HG03095 (cell line): ENCODE results near the gene CDH24.

Experiments used
- ATAC-seq: cut with Tn5 transposase; IDR thresholded peaks from one replicate; pipeline ENCODE4 v1.9.1; 2021; ENCODE audit warnings: moderate library complexity; ENCODE audit not compliant: unreplicated experiment

CDH24 gene

GRCh38 chr14:23063601-23064000, 6.3 kb upstream of the CDH24 start:
- ATAC-seq = no peak

DNA sequence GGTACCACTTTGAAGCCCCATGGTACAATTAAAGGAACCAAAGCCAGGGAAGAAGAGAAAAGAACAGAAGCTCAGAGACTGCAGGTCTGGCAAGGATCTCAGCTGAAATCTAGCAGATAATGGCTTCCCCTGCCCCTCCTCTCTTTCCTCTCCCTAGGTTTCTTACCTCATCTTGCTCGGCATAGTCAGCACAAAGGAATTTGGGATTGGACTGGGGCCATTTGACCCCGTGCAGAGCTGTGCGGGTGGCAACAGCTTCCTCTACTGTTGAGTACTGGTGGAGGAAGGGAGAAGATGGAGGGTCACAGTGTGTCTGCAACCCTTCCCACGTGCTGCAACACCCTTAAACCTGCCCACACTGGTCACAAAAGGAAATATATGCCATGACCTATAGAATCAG, 4.7 kb upstream of the CDH24 start:
- no peak for ATAC-seq

DNA sequence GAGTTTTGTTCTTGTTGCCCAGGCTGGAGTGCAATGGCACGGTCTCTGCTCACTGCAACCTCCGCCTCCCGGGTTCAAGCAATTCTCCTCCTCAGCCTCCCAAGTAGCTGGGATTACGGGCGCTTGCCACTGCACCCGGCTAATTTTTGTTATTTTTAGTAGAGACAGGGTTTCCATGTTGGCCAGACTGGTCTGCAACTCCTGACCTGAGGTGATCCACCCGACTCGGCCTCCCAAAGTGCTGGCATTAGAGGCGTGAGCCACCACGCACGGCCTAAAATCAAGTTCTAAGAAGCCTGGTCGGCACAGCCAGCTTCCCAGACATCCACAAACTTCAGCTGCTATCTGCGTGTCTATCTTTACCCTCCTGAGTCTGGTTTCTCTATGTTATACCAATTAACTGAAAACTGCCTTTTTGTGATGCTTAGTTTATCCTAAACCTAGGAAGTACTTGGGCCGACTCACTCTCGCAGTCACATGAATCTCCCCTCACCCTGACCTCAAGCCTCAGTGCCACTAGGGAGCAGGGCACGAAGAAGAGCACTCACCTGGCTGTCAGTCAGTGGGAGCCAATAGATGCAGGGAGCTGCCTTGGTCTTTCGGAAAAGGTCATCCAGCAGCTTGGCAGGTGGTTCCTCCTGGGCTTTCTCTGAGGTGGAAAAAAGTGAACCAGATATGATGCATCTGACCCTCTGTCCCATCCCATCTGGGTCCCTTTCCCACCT, 3.4 kb upstream of the CDH24 start:
- no peak for ATAC-seq

DNA sequence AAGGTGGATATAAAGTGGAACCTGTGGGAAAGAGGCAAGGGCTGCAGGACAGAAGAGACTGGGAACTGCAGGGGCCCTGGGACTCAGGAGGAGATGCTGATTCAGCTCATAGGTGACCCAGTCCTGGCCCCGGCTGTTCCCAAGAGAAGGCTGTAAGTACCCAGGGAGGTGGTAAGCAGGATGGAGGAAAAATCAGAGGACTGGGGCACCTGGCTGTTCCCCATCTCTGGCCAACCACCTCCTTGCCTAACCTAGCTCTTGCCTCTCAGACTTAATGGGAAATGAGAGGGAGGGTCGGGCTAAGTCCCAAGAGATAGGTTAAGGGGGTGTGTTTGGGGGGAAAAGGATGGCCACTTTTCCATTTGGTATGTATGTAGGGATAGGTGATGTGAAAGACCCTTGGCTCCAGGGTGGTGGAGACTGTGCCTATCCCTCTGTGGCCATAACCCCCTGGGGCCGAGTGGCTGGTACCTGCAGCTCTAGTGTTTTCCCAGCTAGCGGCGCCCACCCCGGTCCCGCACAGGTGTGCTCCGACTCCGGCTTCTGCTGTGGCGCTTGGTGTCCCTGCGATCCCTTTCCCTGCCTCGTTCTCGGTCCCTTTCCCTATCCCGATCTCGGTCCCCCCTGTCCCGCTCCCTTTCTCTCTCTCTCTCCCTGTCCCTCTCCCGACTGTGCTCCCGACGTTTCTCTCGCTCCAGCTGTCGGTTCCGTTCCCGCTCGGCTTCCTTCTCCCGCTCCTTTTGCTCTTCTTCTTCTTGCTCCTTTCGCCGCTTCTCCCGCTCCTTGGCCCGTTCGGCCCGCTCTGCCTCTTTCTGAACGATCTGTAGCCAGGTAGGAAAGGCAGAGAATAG, 1.6 kb upstream of the CDH24 start:
- no peak for ATAC-seq

- ATAC-seq = peak; percentile 57
These were observed 685 bp upstream of the CDH24 start for GRCh38 chr14:23057757-23058653.

- peak; percentile 46 for ATAC-seq
These were observed 970 bp downstream of the CDH24 start for GRCh38 chr14:23056145-23056955.

GRCh38 chr14:23055621-23056144, 1.6 kb downstream of the CDH24 start:
- ATAC-seq = no peak

DNA sequence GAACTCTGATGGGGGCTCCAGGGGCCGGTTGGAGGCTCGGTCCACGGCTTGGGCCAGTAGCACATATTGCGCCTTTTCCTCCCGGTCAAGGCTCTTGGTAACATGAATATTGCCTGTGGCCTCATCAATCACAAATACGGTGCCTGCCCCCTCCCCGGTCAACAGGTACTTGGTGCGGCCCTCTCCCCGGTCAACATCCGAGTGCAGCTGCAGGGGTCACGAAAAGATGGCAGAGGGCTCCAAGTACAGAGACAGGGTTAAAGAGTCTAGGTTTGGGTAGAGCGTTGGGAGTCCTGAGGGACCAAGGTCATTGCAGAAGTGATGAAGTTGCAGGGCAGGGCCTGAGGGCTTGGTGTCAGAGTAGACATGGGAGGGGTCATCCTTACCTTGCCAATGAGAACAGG, 2.2 kb downstream of the CDH24 start:
- ATAC-seq = no peak

DNA sequence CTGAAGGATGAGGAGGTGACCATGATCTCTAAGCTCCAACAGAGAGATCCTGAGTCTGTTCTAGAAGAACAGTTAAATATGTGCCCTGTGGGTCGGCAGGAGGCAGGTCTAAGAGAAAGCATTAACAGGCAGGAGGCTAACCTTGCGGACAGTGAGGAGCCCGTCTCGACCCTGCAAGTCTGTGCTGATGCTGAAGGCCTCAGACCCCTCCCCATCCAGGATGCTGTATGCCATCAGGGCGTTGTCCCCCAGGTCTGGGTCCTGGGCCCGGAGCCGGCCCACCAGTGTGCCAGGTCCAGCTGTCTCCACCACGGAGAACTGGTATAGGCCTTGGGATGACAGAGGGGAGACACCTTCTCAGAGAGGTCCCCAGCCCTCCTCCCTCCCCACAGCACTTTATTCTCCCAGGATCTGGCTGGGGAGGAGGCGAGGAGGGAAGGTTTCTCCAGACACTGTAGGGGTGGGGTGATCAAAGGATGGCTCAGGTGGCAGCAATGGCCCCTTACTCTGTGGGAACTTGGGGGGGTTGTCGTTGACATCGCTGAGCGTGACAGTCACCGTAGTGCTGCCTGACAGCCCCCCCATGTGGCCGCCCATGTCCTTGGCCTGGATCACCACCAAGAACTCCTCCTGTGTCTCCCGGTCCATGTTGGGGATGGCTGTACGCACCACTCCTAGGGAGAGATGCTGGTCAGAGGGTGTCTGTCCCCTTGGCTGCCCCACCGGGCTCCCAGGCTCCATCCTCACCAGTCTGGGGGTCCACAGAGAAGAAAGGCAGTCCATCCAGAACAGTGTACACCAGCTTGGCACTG, 3.1 kb downstream of the CDH24 start:
- no peak for ATAC-seq

- ATAC-seq = no peak
These were observed 3.9 kb downstream of the CDH24 start for GRCh38 chr14:23053426-23053825.

DNA sequence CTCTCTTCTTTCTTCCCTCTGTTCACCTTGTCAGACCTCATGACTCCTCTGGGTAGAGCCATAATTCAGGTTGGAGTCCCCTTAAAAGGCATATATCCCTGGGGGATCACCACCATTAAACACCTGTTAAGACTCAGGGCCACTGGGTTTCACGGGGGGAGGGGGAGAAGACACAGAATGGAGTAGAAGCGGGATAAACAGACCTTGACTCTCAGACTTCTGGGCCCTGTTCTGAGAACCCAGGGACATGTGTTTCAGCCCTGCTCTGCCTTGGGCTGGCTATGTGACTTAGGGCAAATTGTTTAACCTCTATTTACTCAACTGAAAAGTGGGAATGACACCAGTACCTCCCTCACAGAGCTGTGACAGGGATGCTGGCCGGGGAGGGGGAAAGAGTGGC, 4.6 kb downstream of the CDH24 start:
- no peak for ATAC-seq

DNA sequence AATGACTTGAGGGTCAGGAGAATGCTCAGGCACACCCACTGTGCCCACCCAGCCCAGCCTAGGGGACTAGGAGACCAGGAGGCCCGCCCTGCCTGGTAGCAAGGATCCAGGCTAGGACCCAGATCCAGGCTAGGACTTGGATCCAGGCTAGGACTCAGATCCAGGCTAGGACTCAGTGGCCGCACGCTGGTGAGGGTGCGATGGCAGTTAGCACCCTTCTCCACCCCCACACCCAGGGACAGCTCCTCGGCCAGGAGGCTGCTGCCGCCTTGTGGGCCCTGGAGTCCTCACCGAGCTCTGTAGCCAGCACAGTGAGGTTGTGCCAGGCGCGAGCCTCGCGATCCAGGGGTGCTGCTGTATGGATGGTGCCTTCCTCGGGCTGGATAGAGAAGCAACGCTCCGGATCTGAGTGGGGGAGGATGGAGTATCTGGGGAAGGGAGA, 5.1 kb downstream of the CDH24 start:
- ATAC-seq = no peak

DNA sequence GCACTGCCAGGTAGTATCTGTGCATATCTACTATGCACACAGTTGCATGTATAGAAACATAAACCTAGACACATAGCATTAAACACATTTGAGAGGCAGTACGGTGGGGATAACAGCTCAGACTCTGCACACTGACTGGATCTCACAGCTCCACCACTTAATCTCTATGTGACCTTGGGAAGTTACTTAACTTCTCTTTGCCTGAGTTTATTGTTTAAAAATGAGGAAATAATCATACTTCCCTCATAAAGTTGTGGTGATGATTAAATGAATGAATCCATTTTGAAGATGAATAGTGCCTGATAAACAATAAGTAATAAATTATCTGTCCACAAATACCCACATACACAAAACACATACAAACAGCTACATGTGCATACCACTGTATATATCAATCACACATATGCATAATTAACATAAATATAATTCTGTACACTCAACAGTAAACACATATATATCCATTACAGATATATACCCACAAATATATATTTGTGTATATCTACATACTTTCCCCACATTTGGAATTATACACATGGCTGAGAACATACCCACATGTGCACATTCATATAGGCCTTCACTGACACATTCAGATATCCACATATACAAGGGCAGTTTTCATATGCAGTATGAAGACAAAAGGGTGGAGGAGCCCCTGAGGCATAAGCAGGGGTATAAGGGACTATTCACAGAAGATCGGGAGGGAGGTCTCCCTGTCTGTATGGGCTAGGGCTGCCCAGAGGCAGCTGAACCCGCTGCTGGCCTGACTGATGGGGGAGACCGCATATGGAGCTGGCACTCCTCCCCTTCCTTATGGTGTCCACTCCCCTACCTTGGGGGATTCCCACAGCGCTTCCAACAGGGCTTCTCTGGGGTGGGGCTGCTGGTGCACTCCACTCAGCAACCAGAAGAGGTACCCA, 5.9 kb downstream of the CDH24 start:
- ATAC-seq = no peak

DNA sequence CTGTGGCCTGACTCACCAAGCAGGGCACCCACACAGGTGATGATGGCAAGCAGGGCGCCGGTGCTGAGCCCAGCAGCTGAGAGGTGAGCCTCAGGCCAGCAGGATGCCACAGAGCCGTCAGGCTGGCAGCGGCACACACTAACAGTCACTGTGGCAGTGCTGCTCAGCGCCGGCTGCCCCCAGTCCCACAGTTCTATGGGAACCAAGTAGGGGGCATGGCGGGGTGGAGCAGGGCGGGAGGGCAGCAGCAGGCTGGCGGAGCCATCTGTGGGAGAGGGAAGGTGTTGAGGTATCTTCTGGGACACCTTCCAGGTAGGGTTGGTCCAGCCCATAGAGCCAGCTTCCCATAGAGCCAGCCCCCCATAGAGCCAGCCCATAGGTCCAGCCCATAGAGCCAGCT, 8.3 kb downstream of the CDH24 start:
- ATAC-seq = no peak

DNA sequence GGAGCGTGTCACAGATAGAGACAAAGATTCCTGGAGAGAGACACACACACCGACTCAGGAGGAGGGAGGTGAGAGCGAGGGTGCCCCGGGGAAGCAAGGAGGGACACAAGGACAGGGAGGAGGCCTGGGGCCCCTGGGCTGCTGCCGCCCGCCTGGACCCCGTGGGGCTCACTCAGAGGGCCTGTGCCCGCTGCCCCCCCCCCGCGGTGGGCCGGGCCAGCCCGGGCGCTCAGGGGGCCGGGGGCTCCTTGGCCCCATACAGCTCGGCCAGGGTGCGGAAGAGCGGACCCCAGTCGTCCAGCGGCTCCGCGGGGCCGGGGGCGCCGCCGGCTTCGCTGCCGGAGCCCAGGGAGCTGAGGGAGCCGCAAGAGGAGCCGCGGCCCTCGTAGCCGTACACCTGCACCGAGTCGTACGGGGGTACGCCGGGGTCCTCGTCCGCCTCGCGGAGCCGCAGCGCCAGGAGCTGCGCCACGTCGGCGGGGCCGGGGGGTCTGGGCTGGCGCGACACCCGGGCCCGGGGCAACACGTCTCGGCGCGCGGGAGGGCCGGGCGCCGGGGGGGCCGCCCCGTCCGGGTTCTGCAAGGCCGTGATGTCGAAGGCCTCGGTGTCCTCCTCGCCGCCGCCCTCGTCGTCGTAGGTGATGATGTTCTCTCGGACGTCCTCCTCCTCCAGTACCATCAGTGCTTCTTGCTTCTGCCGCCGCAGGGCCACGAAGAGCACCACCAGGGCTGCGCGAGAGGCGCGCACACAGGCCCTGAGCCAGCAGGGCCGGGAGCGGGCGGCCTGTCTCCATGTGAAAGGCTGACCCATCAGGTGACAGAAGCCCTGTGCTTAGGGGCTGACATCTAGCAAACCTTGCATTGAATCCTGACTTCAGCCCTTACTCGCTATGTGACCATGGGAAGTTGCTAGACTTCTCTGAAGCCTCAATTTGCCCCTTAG, 9.3 kb downstream of the CDH24 start:
- no peak for ATAC-seq

- no peak for ATAC-seq
These were observed 10.2 kb downstream of the CDH24 start for GRCh38 chr14:23047034-23047634.
